ENCODE data around the gene STRA6.

GRCh38 chr15:74206801-74207281, 4.3 kb upstream of the STRA6 start:
- TF ChIP-seq CTCF (IDR thresholded peaks at IDR 0.05) (no peak), POLR2A (IDR thresholded peaks at IDR 0.05) (no peak)

All from breast epithelium (tissue), 3 donors.